Measurements from ENCODE around the gene S100A1.
A peak's percentile ranks its signal among the peaks of the same experiment; 100 is the strongest.

S100A1 gene

DNA sequence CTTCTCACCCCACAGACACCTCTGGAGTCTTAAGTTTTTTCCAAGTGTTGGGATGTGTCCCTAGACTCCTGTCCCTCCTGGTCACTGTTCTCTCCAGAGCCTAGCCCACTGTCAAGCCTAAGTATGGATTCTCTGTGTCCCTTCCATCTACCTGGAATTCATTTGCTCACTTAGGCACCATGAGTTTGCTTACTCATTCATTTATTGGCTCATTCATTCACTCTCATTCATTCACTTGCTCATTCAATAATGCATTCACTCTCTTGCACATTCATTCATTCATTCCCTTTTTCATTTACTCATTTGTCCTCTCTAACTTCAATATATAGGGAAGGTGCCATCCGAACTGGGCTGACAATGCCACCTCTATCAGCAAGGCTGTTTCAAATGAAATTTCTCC is 16.9 kb upstream of the S100A1 start:
- DNase-seq, result no peak

GRCh38 chr1:153612111-153612754 is 16.0 kb upstream of the S100A1 start:
- no peak for DNase-seq

DNA sequence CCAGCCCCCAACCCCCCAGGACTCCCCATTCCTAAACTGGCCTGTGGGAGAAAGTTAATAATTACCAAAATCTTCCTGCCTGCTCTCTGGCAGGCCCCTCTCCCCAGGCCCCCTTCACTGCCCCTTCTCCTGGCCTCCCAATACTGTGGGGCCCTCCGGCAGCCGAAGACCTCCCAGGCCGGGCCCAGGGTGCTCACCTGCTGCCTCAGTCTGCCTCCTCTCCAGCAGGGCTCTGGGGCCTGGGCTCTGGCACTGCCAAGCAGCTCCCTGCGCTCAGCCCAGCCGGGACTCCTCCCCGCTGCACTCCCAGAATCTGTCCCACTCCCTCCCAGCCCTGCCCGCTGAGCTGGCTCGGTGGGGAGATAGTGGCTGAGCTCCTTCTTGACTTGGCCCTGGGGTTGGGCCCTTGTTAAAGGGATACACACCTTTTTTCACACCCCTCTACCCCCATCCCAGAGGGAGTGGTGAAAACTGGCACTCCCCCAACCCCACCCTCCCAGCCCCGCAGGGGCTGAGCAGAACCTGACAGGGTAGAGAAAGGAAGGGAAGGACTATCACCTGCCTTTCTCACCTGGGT is 15.4 kb upstream of the S100A1 start, which contains the start of gene S100A16:
TSS of gene S100A16 (minus strand) at position 383 of the 577 bp plus-strand sequence. CDS start 4,986 bp downstream, outside the sequence.
- no peak for DNase-seq

DNA sequence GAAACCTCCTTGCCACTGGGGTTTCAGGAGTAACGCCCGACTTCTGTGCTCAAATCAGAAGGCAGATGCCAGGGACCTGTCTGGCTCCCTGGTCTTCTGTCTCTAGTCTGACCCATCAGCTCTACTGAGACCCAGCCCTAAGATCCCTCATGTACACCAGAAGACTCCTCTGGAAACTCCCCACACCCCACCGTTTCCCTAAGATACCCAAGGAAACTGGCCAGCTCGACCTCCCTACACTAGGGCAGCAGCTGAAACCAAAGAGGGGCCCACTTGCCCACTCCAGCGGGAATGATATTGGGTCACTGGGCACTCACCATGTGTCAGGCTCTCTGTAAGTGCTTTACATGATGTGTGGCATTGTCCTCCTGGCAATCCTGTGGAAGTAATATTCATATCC is 14.8 kb upstream of the S100A1 start:
- DNase-seq, result no peak

- no peak for DNase-seq
Measured at GRCh38 chr1:153614189-153614900, 13.9 kb upstream of the S100A1 start.

DNA sequence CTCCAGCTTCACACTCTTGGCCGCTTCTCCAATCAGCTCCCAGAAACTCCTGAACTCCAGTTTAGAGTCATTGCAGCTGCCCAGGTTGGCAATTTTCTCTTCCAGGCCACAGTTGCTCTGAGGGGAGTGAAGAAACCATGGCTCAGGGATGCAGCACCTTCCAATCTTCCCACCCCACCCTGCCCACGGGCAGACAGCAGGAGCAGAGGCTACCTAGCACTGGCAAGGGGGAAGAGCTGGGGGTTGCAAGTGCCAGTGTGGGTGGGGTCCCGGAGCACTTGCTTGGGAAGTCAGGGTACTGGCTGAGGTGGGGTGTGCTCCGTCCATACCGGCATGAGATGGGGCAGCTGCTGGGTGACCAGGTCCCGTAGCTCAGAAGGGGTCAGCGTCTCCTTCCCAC is 13.3 kb upstream of the S100A1 start:
- no peak for DNase-seq

DNA sequence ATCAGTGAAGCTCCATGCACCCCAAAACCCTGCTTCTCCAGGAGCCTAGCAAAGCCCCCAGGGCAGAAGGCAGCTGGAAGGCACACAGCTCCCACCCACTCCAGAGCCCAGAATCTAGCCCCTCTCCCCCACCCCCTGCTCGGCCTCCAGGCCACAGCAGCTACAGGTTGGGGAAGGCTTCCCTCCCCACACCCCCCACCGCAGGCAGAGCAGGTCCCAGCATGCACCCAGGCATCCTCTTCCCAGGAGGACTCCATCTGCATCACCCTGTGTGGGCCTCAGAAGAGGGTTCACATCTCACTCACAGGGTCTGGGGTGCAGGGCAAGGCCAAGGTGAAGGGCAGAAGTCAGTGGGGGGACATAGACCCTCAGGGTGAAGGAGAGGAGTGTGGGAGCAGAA is 12.8 kb upstream of the S100A1 start:
- no peak for DNase-seq

- DNase-seq, result no peak
Measured at GRCh38 chr1:153616144-153616916, 11.9 kb upstream of the S100A1 start, which contains the start of gene S100A14. S100A14 (minus strand) TSS chr1:153616325; CDS start chr1:153615858, 467 bp downstream.

DNA sequence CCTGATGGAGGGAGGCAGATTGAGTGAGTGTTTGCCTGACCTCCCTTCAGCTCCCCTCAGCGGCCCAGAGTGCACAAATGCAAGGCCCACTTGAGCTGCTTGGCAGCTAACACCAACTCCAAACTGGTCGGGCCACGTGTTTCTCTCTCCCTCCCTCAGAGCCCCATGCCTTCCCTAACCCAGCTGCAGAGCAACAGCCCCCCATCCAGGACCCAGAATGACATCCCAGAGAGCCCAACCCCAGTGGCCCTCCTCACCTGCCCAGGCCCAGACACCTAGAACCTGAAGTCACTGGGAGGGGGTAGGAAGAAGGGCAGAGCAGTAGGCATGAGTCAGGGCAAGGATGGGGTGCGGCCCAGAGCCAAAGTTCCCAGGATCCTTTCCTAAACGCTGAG is 11.3 kb upstream of the S100A1 start:
- DNase-seq, result no peak

DNA sequence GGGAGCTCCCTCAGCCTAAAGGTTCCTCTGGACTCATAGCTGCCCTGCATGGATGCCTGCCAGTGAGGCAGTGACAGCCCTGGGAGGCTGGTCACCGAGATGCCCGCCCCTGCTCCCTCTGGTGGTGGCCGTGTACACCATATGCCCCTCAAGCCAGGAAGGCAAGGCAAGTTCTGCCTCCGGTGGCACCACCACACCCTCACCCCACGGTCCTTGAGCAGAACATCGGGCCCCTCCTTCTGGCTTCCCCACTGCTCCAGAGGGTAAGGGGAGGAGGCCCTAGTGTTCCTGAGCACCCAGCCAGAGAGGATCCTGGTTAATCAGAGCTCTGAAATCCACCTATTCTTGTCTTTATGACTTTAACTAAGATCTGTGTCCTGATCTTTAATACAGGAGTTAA is 10.6 kb upstream of the S100A1 start:
- DNase-seq, result peak; percentile 67

GRCh38 chr1:153619171-153619570 is 9.1 kb upstream of the S100A1 start:
- no peak for DNase-seq

GRCh38 chr1:153623101-153623500 is 5.1 kb upstream of the S100A1 start:
- DNase-seq, result no peak

DNA sequence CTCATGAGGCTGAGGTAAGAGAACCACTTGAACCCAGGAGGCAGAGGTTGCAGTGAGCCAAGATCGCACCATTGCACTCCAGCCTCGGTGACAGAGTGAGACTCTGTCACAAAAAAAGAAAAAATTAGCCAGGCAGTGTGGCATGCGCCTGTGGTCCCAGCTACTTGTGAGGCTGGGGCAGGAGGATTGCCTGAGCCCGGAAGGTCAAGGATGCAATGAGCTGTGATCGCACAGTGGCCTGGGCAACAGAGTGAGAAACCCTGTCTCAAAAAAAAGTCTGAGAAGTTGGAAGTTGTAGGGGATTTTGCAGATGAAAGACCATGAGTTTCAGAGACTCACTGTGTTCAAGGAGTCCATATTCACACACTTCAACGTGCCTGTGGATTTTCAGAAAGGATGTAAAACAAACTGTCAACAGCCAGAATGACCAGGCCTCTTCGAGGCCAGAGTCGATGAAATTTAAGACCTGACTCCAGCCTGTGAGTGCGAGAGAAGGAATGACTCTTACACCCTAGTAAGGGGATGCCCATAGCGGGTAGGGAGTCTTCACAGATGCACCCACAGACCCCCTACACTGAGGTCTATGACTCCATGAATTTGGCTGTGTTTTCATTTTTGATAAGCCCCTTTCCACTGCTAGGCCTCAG is 3.1 kb upstream of the S100A1 start:
- DNase-seq, result no peak

DNA sequence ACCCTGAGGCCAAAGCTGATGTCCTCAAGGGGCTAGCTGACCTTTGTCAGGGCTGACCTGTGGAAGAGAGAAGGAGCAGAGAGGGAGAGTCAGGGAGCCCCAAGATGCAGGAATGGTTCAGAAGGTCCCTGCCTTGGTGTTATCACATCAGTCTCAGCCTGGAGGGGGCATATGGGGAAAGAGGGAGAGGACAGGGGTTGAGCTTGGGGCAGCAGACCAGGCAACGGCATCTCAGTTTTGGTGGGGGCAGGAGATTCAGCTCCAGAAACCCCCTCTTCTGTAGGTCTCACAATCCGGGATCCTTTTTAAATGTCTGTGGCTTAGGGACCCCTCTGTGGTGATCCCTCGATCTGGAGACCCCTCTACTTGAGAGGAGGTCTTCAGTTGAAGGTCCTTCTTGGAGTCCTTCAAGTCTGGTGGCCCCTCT is 1.7 kb upstream of the S100A1 start:
- DNase-seq, result no peak

DNA sequence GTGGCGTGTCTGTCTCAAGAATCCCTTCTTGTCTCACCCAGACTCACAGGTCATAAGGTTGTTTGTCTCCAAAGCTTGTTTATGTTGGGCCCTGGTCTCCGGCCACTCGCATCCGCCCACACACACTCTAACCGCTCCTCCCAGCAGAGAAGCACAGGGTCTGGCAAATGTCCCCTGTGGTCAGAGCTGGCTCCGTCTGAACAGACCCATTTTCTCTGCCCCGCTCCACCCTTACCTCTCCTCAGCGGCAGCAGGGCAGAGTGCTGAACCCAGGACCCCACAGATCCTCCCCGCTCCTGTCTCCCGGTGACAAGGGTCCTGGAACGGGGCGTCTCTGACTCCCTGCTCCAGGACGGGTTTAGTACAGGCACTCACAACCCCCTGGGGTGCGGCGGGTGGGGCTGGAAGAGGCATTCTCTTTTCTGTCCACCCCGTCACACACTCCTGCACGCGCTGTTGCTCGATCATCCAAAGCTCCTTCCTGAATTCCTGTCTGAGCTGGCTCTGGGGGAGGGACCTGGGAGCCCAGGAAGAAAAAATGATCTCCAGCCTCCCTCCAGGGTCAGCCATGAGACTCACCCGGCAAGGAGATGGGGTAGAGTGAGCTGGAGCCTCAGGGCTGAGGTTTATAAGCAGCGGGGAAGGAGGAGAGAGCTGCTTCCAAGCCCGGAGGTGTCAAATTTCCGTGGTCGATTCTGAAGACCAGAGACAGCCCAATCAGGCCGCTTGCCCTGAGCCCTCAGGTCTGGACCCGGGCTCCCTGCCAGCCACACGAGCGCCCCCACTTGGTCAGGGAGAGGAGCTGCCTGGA is 1.1 kb upstream of the S100A1 start, which contains the start of gene S100A13:
TSS of gene S100A13 (minus strand) at position 602 of the 811 bp plus-strand sequence. CDS start 1,033 bp downstream, outside the sequence.
- DNase-seq, result no peak

DNA sequence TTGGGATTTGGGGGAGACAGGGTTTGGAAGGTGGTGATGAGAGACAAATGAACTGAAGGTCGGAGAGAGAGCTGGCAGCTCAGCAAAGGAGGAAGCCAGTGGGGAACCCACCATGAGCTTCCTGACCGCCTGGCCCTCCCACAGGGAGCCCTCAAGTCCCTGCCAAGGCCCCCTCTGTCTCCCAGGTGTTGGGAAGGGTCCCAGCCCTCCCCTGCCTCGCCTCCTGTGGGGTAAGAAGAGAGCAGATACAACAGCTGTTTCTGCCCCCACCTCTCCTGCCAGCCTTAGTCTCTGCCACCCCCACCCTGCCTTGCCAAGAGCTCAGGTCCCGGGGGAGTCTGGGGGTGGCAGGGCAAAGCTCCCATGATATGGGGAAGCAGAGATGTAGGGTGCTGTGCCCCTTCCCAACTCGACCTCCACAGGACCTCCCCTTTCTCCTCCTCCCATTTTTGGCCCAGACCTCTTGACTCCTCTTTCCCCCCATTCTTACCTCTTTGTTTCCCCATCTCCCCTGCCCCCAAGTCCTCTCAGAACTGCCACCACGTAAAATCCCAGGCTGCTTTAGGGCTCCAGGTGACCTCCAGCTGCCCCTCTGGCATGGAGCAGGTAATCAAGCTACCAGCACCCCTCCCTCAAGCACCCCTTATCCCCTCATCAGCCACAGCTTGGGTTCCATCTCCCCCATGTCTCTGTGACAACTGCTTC is 556 bp downstream of the S100A1 start:
- no peak for DNase-seq

- no peak for DNase-seq
Measured at GRCh38 chr1:153629343-153629665, 1.1 kb downstream of the S100A1 start.

DNA sequence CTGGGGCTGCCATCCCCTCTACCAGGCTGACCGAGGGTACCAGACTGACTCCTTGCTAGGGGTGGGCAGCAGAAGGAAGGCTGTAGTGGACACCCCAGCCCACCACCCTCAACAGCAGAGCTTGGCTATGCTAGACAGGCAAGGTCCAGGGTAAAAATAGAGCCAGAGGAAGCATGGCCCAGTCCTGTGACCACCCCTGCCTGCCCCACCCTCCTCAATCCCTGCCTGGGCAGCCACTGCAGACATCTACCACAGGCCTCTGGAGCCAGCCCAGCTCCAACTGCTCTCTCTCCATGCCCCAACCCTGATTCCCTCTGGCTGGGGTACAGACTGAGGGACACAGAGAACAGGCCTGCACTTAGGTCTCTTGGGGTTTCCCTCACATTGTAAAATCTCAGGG is 1.7 kb downstream of the S100A1 start:
- DNase-seq, result no peak

DNA sequence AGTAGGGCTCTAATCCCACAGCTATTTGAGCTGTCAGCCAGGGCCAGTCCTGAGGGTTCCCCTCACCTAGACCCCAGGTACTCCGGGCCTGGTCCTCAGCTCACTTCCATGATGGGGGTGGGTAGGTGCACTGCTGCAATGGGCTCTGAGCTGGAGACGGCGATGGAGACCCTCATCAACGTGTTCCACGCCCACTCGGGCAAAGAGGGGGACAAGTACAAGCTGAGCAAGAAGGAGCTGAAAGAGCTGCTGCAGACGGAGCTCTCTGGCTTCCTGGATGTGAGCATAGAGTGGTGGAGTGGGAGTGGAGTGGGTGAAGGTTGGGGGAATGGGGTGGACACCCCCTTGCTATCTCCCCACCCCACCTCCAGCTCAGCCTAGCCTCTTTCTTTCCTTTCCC is 2.1 kb downstream of the S100A1 start:
- DNase-seq, result no peak

DNA sequence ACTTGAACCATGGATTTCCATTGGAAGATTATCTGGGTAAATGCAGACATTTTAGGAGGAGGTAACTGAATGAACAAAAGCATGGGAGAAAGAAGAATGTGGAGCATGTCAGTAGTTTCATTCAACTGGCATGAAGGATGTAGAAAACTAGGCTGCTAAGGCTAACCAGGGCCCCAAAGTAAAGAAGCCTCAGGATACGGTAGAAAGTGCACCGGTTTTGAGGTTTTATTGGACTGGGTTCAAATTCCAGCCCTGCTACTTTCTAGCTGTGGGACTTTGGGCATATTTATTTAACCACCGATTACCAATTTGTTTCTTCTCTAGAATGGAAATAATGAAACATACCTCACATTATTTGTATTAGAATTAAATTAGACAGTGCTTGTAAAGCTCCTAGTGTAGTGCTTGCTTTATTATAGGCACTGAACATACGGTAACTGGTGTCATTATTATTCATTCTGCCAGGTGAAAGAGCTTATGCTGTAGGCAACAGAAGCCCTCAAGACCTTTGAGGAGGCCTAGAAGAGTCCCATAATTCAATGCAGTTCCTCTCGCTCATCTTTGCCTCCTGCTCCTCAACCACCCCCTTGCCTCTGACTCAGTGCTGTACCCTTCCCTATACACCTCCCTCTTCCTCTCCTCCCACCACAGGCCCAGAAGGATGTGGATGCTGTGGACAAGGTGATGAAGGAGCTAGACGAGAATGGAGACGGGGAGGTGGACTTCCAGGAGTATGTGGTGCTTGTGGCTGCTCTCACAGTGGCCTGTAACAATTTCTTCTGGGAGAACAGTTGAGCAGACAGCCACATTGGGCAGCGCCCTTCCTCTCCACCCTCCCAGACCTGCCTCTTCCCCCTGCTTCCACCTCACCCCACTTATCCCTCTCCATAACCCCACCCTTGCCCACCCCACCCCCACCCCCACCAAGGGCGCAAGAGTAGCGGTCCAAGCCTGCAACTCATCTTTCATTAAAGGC is 3.1 kb downstream of the S100A1 start:
- no peak for DNase-seq
